CD4-positive, CD25-positive, alpha-beta regulatory T cell (primary cell): Measurements from ENCODE around the gene TSPAN2. TPM values are rescaled to one million over a fixed set of nuclear protein-coding genes. Genes with fewer than 3 reads are reported as not detected.

Experiments
- ATAC-seq, 2 donors: fragments of 150-1000 bp; cut with Tn5 transposase; one replicate each; pipeline ENCODE4 v1.10.0; 2021; ENCODE audit warnings: low read depth in 2 of 2, moderate number of reproducible peaks in 2 of 2, moderate library complexity in 1 of 2
- DNase-seq, 3 donors: peaks; one replicate each; pipeline versions ENCODE4 v3.0.0 to v3.0.0-alpha.2; 2012 to 2022; ENCODE audit warnings: mixed read lengths in 1 of 3
- H3K27ac ChIP-seq: one replicate; pipeline ENCODE4 v1.7.0; 2013; ENCODE audit warnings: mild to moderate bottlenecking, low read length; ENCODE audit not compliant: insufficient read depth, poor library complexity, severe bottlenecking
- H3K27me3 ChIP-seq: one replicate; pipeline ENCODE4 v1.7.0; 2013; ENCODE audit warnings: low read length; ENCODE audit not compliant: control insufficient read depth, insufficient read depth
- H3K36me3 ChIP-seq: one replicate; pipeline ENCODE4 v1.7.0; 2013; ENCODE audit warnings: mild to moderate bottlenecking, low read length, moderate library complexity; ENCODE audit not compliant: control insufficient read depth, insufficient read depth
- H3K4me1 ChIP-seq: 2 replicates; pipeline ENCODE4 v1.7.0; 2013; ENCODE audit warnings: mild to moderate bottlenecking, low read length; ENCODE audit not compliant: insufficient read depth, control insufficient read depth, poor library complexity, severe bottlenecking
- H3K4me3 ChIP-seq: one replicate; pipeline ENCODE4 v1.7.0; 2013; ENCODE audit warnings: low read depth, mild to moderate bottlenecking, low read length, moderate library complexity
- H3K9me3 ChIP-seq, 2 experiments: 1 replicate in 1 of 2; 2 replicates in 1 of 2; pipeline ENCODE4 v1.7.0; 2013; ENCODE audit warnings: low read length in 2 of 2, mild to moderate bottlenecking in 1 of 2, moderate library complexity in 1 of 2; ENCODE audit not compliant: control insufficient read depth in 2 of 2
- H3K27ac Mint-ChIP-seq, 3 donors: one replicate each; pipeline ENCODE4 v1.8.0; 2020 to 2022; ENCODE audit warnings: mild to moderate bottlenecking in 3 of 3, mixed read lengths in 3 of 3, moderate library complexity in 2 of 3
- H3K27me3 Mint-ChIP-seq: one replicate; pipeline ENCODE4 v1.8.0; 2022; ENCODE audit warnings: mild to moderate bottlenecking, mixed read lengths
- H3K36me3 Mint-ChIP-seq: one replicate; pipeline ENCODE4 v1.8.0; 2020; ENCODE audit warnings: mixed read lengths
- H3K4me1 Mint-ChIP-seq, 4 donors: one replicate each; pipeline ENCODE4 v1.8.0; 2020 to 2022; ENCODE audit warnings: mixed read lengths in 4 of 4, mild to moderate bottlenecking in 1 of 4
- H3K4me3 Mint-ChIP-seq, 4 donors: one replicate each; pipeline ENCODE4 v1.8.0; 2020 to 2022; ENCODE audit warnings: mild to moderate bottlenecking in 4 of 4, mixed read lengths in 4 of 4, moderate library complexity in 3 of 4
- H3K9me3 Mint-ChIP-seq, 7 donors: one replicate each; pipeline ENCODE4 v1.8.0; 2020 to 2022; ENCODE audit warnings: mixed read lengths in 7 of 7, mild to moderate bottlenecking in 3 of 7, moderate library complexity in 2 of 7
- polyA plus RNA-seq, 4 donors: library from polyadenylated mRNA; unstranded; fragments of 300-500 nt; fragmentation: Illumina TruSeq; gene quantifications; one replicate each; pipeline ENCODE4 v1.2.3, GENCODE V29; 2021
- total RNA-seq: library from RNA; stranded (reverse); gene quantifications from one replicate; pipeline ENCODE4 v1.2.3, GENCODE V29; 2022

TSPAN2 gene
- total and polyA plus RNA-seq, 5 donors from 2014 or later: 1.1 to 5.0 (median 3.3) TPM

DNA sequence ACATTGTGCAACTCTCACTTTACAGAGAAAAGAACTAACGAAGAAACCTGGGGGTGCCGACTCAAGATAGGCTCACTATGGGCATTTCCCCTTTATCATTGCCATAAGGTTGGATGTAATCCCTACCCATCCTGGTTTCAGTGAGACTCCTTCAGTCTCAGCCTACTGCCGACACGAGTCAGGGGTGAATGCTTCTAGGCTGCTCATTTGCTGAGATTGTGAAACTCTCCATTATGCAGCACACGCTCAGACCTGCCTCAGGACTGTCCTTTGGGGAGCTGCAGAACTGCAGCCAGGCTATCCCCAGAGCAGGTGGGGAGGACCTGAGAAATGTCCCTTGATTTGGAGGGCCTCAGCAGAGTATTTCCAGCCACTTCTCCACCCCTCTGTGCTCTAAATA, 37.5 kb downstream of the TSPAN2 start:
- no peaks in the 10 kb centered on the region for H3K27me3 Mint-ChIP-seq
- no peaks in the 10 kb centered on the region for H3K9me3 Mint-ChIP-seq
- Histone ChIP-seq H3K27me3 (peaks cover 2% of the 10 kb centered on the region), H3K4me1 (no peaks in the 10 kb centered on the region), H3K9me3 (no peaks in the 10 kb centered on the region), H3K27ac (no peak overlapping the region), H3K4me3 (no peak overlapping the region), H3K36me3 (no peaks in the 10 kb centered on the region)
- no peaks in the 10 kb centered on the region for H3K36me3 Mint-ChIP-seq
- DNase-seq: no peak
- ATAC-seq: no peak
- H3K4me1 Mint-ChIP-seq: peaks cover 0 to 6% (median 4%) of the 10 kb centered on the region in 4 donors
- H3K27ac Mint-ChIP-seq: no peak overlapping the region
- no peak overlapping the region for H3K4me3 Mint-ChIP-seq

- Histone ChIP-seq H3K27ac (no peak overlapping the region), H3K27me3 (peaks cover 2% of the 10 kb centered on the region), H3K4me3 (no peak overlapping the region), H3K36me3 (no peaks in the 10 kb centered on the region), H3K4me1 (no peaks in the 10 kb centered on the region), H3K9me3 (peaks cover 4% of the 10 kb centered on the region in 2 experiments)
- Mint-ChIP-seq H3K27ac (no peak overlapping the region), H3K27me3 (peaks cover 16% of the 10 kb centered on the region), H3K9me3 (peaks cover 0 to 9% (median 0%) of the 10 kb centered on the region in 7 donors), H3K36me3 (peaks cover 6% of the 10 kb centered on the region), H3K4me3 (no peak overlapping the region), H3K4me1 (peaks cover 0 to 5% (median 1%) of the 10 kb centered on the region in 4 donors)
- ATAC-seq (no peak), DNase-seq (no peak)
Observed at GRCh38 chr1:115046751-115047150, 42.6 kb downstream of the TSPAN2 start.

DNA sequence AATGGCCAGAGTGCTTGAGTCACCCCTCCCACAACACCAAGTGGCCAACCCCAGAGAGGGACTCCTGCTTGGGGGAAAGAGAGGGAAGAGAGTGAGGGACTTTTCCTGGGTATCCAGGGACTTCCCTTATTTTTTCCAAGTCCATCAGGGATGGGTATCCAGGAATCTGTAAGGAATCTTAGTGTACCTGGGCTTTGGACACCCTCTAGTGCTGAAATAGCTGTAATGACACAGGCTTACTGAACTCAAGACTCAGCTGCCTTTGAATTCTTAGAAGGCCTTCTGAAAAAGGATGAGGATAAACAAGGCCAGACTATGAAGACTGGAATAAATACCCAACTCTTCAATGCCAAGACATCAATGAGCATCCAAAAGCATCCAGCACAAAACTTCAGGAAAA, 47.6 kb downstream of the TSPAN2 start:
- Histone ChIP-seq H3K27ac (no peak overlapping the region), H3K27me3 (peaks cover 6% of the 10 kb centered on the region), H3K36me3 (no peaks in the 10 kb centered on the region), H3K4me3 (no peak overlapping the region), H3K9me3 (peaks cover 4% of the 10 kb centered on the region in 2 experiments), H3K4me1 (no peaks in the 10 kb centered on the region)
- peaks cover 16% of the 10 kb centered on the region for H3K27me3 Mint-ChIP-seq
- no peaks in the 10 kb centered on the region for H3K4me1 Mint-ChIP-seq
- H3K36me3 Mint-ChIP-seq: peaks cover 6% of the 10 kb centered on the region
- H3K9me3 Mint-ChIP-seq: peaks cover 0 to 9% (median 0%) of the 10 kb centered on the region in 7 donors
- DNase-seq (no peak), ATAC-seq (no peak)
- no peak overlapping the region for H3K27ac Mint-ChIP-seq
- H3K4me3 Mint-ChIP-seq: no peak overlapping the region

DNA sequence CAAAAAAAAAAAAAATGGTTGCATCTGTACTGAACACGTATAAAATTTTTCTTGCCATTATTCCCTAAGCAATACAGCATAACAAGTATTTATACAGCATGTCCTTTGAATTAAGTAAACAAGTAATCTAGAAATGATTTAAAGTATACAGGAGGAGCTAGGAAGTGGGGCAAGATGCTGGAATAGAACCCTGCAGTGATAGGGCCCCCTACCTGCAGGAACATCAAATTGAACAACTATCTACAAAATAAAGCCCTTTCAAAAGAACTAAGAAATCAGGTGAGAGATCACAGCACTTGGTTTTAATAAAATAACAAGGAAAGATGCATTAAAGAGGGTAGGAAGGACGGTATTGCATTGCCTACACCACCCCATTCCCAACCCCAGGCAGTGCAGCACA, 48.8 kb downstream of the TSPAN2 start:
- H3K27me3 Mint-ChIP-seq: peaks cover 16% of the 10 kb centered on the region

GRCh38 chr1:115036814-115037507, 52.3 kb downstream of the TSPAN2 start:
- no peak overlapping the region for H3K27ac Mint-ChIP-seq
- H3K27me3 Mint-ChIP-seq: no peaks in the 10 kb centered on the region
- ATAC-seq (no peak), DNase-seq (no peak)
- H3K27ac ChIP-seq: no peak overlapping the region
- H3K9me3 Mint-ChIP-seq: no peaks in the 10 kb centered on the region
- H3K4me1 Mint-ChIP-seq: no peaks in the 10 kb centered on the region
- no peaks in the 10 kb centered on the region for H3K9me3 ChIP-seq
- H3K4me1 ChIP-seq: no peaks in the 10 kb centered on the region
- no peak overlapping the region for H3K4me3 ChIP-seq
- peaks cover 18% of the 10 kb centered on the region for H3K27me3 ChIP-seq
- no peak overlapping the region for H3K4me3 Mint-ChIP-seq
- H3K36me3 Mint-ChIP-seq: no peaks in the 10 kb centered on the region
- no peaks in the 10 kb centered on the region for H3K36me3 ChIP-seq

More for the DNA sequence above, 48.8 kb downstream of the TSPAN2 start:
- no peak for ATAC-seq
- no peak overlapping the region for H3K27ac ChIP-seq
- H3K9me3 ChIP-seq: peaks cover 4% of the 10 kb centered on the region in 2 experiments
- H3K4me3 ChIP-seq: no peak overlapping the region
- Mint-ChIP-seq H3K27ac (no peak overlapping the region), H3K4me3 (no peak overlapping the region), H3K36me3 (peaks cover 6% of the 10 kb centered on the region), H3K9me3 (peaks cover 0 to 9% (median 0%) of the 10 kb centered on the region in 7 donors), H3K4me1 (no peaks in the 10 kb centered on the region)
- no peaks in the 10 kb centered on the region for H3K36me3 ChIP-seq
- no peaks in the 10 kb centered on the region for H3K4me1 ChIP-seq
- no peak for DNase-seq
- H3K27me3 ChIP-seq: peaks cover 10% of the 10 kb centered on the region

- Mint-ChIP-seq H3K36me3 (no peaks in the 10 kb centered on the region), H3K9me3 (no peaks in the 10 kb centered on the region), H3K4me3 (no peak overlapping the region), H3K27me3 (no peaks in the 10 kb centered on the region), H3K27ac (no peak overlapping the region), H3K4me1 (no peaks in the 10 kb centered on the region)
- H3K27ac ChIP-seq: no peak overlapping the region
- ATAC-seq (no peak), DNase-seq (no peak)
- H3K4me3 ChIP-seq: no peak overlapping the region
- no peaks in the 10 kb centered on the region for H3K4me1 ChIP-seq
- no peaks in the 10 kb centered on the region for H3K9me3 ChIP-seq
- no peaks in the 10 kb centered on the region for H3K36me3 ChIP-seq
- H3K27me3 ChIP-seq: peaks cover 21% of the 10 kb centered on the region
Observed at GRCh38 chr1:115035652-115036051, 53.7 kb downstream of the TSPAN2 start.

DNA sequence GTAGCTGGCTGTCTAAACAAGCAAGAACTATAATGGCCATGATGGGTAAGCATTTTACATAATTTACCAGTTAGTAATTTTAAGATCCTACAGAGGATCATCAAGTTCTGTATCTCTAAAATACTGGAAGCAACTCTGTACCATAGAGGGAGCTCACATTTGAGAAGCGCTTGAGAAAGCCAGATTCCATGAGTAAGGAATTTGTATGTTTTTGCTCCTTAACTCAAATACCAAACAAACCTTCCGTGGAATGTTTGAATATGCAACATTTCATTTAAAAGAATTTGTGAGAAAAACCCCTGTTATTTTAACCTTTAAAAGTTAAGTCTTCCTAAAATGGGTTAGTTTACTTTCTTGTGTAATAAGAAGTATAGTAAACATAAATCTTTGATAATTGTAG, 57.7 kb downstream of the TSPAN2 start:
- H3K27ac ChIP-seq: no peak overlapping the region
- peaks cover 0 to 2% (median 0%) of the 10 kb centered on the region in 4 donors for H3K4me1 Mint-ChIP-seq
- no peaks in the 10 kb centered on the region for H3K36me3 ChIP-seq
- DNase-seq: no peak
- no peak overlapping the region for H3K27ac Mint-ChIP-seq
- no peak overlapping the region for H3K4me3 ChIP-seq
- no peaks in the 10 kb centered on the region for H3K36me3 Mint-ChIP-seq
- peaks cover 13% of the 10 kb centered on the region for H3K27me3 Mint-ChIP-seq
- H3K9me3 Mint-ChIP-seq: no peaks in the 10 kb centered on the region
- H3K27me3 ChIP-seq: peaks cover 24% of the 10 kb centered on the region
- H3K4me1 ChIP-seq: no peaks in the 10 kb centered on the region
- ATAC-seq: no peak
- no peak overlapping the region for H3K4me3 Mint-ChIP-seq
- H3K9me3 ChIP-seq: no peaks in the 10 kb centered on the region

GRCh38 chr1:115029526-115029925, 59.8 kb downstream of the TSPAN2 start, which contains the start of gene TSHB:
Gene TSHB (plus strand): TSS chr1:115029826. CDS start chr1:115033363, 3,537 bp downstream.
- DNase-seq: no peak
- no peaks in the 10 kb centered on the region for H3K36me3 ChIP-seq

More at GRCh38 chr1:115029526-115029925, 59.8 kb downstream of the TSPAN2 start, which contains the start of gene TSHB:
- Histone ChIP-seq H3K4me1 (no peaks in the 10 kb centered on the region), H3K4me3 (no peak within 1 kb of the TSS), H3K9me3 (no peaks in the 10 kb centered on the region), H3K27ac (no peak within 1 kb of the TSS), H3K27me3 (peaks cover 27% of the 10 kb centered on the region)
- ATAC-seq: no peak
- peaks cover 0 to 2% (median 0%) of the 10 kb centered on the region in 4 donors for H3K4me1 Mint-ChIP-seq
- no peaks in the 10 kb centered on the region for H3K36me3 Mint-ChIP-seq
- no peaks in the 10 kb centered on the region for H3K9me3 Mint-ChIP-seq
- H3K27me3 Mint-ChIP-seq: peaks cover 13% of the 10 kb centered on the region
- H3K4me3 Mint-ChIP-seq: no peak within 1 kb of the TSS
- no peak within 1 kb of the TSS for H3K27ac Mint-ChIP-seq
